Heart right ventricle (tissue), 16 donors: ENCODE results near the gene FBXO10. TPM values are rescaled to one million over a fixed set of nuclear protein-coding genes. Genes with fewer than 3 reads are reported as not detected.
"Not testable (repeated sequence)": the region's sequence is repeated elsewhere in the genome, so short reads cannot be mapped to it uniquely, and the experiment has no call there.

Experiments used
- ATAC-seq, 8 donors: fragments of 200-7000 bp; cut with Tn5 transposase; one replicate each; pipeline ENCODE4 v1.9.1; 2020; ENCODE audit warnings: mild to moderate bottlenecking in 8 of 8, moderate library complexity in 8 of 8, moderate number of reproducible peaks in 1 of 8
- DNase-seq, 2 donors: peaks; one replicate each; pipeline ENCODE4 v3.0.0-alpha.2; 2020
- H3K27ac ChIP-seq, 10 donors: fragments of 200-600 bp; sonication (generic) in 2 of 10; one replicate each; pipeline versions ENCODE4 v1.5.0 to v1.8.0; 2020 to 2022; ENCODE audit warnings: mild to moderate bottlenecking in 3 of 10
- H3K27me3 ChIP-seq, 7 donors: fragments of 200-600 bp; one replicate each; pipeline ENCODE4 v1.8.0; 2021 to 2022; ENCODE audit warnings: mild to moderate bottlenecking in 2 of 7
- H3K36me3 ChIP-seq, 9 donors: fragments of 200-600 bp; sonication (generic) in 1 of 9; one replicate each; pipeline versions ENCODE4 v1.5.0 to v1.8.0; 2020 to 2022; ENCODE audit warnings: mild to moderate bottlenecking in 2 of 9
- H3K4me1 ChIP-seq, 9 donors: fragments of 200-600 bp; sonication (generic) in 1 of 9; one replicate each; pipeline versions ENCODE4 v1.5.0 to v1.8.0; 2020 to 2022; ENCODE audit warnings: mild to moderate bottlenecking in 4 of 9
- H3K4me3 ChIP-seq, 10 donors: fragments of 200-600 bp; sonication (generic) in 2 of 10; one replicate each; pipeline versions ENCODE4 v1.5.0 to v1.8.0; 2020 to 2022; ENCODE audit warnings: mild to moderate bottlenecking in 7 of 10, moderate library complexity in 2 of 10
- H3K9me3 ChIP-seq, 11 donors: fragments of 200-600 bp in 10 of 11; sonication (generic) in 2 of 11; one replicate each; pipeline versions ENCODE4 v1.5.0 to v1.8.0; 2013 to 2022; ENCODE audit warnings: mild to moderate bottlenecking in 2 of 11, control low read depth in 1 of 11, moderate library complexity in 1 of 11
- CTCF ChIP-seq, 9 donors: fragments of 200-600 bp; sonication (generic) in 2 of 9; IDR thresholded peaks; one replicate each; pipeline versions ENCODE4 v1.5.0 to v1.8.0; 2021 to 2022; ENCODE audit warnings: antibody characterized with exemption in 9 of 9, mild to moderate bottlenecking in 5 of 9, moderate library complexity in 1 of 9
- WGBS, 2 donors: extraction: QIAGEN DNeasy Blood & Tissue Kit; methylation state at CpG; one replicate each; pipeline ENCODE4 v1.1.7; 2013; ENCODE audit warnings: inconsistent platforms in 1 of 2; 5-methylcytosine and 5-hydroxymethylcytosine counted together
- intact Hi-C, 10 donors: fragments of 100-400 bp; cut with DNase I; formaldehyde crosslinking; loops; one replicate each; pipeline versions ENCODE4 v1.11.1 to v1.14.2; 2022
- polyA plus RNA-seq, 2 donors: library from polyadenylated mRNA; stranded (reverse); fragments of 200-250 nt; gene quantifications; one replicate each; pipeline ENCODE4 v1.2.3, GENCODE V29; 2013
- total RNA-seq, 10 donors: library from RNA; stranded (reverse); fragmentation: NEBNext Ultra II Directional in 3 of 10; extraction: Animal tissue kit (Norgen Biotek cat#: 25700) in 3 of 10; gene quantifications; one replicate each; pipeline versions ENCODE4 v1.2.1 to v1.2.4, GENCODE V29; 2021 to 2023
- donor health status: Arrhythmogenic right ventricular cardiomyopathy.
- donor health status: ischemic (EF 13 %, LVEDD 7.1; RV severe dilation, severe dysfunction).
- donor health status: healthy with polysubstance abuse.
- donor health status: DM: no; HTN: yes; CAD: no.
- donor health status: DM: no; HTN: no; CAD: no.
- donor health status: ischemic (EF 25% LVEDD 6.9; RV normal size, moderate dysfunction).
- donor health status: ischemic (EF 25% LVEDD 5.7; RV mildly dilated, moderate dysfunction).
- donor health status: healthy.
- donor health status: DM: yes; HTN: yes; CAD: no.
- donor health status: Ischemic cardiomyopathy.
- donor health status: ischemic (EF 35%, LVEDD 5.7; RV mildly dilated, moderate dysfunction).
- donor health status: nonischemic (EF 11% LVEDD 7.7; RV severe dilation, severe dysfunction).
- donor health status: DM: yes; HTN: yes; CAD: no.
- donor health status: PGD.
- donor health status: ischemic (EF 29% LVEDD 5.4; RV normal size, mild dysfunction).
- donor health status: nonischemic (EF 23%, LVEDD 6.1; RV moderate dilation, normal function).

Gene FBXO10
- total and polyA plus RNA-seq, 12 donors: 2.3 to 7.4 (median 5.8) TPM

DNA sequence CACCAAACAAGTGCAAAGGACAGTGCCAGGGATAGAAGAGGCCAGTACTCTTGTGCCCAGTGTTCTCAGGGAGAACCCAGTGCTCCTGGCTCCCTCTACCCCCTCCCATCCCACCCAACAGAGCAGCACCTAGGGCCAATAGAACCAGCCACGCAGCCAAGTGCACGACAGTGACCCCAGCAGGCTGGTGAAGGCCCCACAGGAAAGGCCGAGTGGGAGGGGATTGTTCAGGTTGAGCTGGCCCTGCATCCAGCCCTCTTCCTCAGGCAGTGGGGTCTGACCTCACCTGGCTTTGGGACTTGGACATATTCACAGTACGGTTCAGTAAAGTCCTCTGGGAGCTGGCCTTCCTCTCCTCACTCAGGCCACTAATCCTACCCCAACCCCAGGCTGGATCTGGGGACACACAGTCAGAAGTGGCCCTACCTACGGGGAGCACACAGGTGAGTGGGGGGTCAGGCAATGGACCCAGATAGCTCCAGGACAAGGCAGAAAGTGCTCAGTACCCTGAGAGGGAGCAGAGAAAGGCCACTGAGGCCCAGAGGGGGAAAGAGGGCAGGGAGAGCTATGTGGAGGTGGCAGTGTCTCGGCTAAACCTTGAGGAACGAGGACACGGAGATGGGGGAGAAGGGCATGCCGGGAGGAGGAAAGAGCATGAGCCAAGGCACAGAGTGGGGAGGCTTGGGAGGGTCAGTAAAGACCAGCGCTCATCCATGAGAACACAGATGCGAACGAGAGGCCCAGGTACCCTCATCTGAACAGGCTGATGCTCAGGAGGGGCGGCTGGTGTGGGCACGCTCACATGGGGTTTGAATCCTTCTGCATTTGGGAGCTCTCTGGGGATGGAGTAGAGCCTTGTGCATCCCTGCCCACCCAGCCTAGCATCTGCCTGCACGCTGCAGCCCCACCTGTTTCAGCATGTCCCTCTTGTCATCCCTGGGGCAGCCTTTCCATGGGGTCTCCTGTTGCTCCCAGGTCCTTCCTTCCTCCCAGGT is 64.9 kb downstream of the FBXO10 start:
- H3K9me3 ChIP-seq: no peaks in the 10 kb centered on the region
- WGBS, 2 donors: 89 to 90% methylated on average over 15 of the region's 15 CpGs
- intact Hi-C loops: loop anchor here in 2 of 10 donors (1.0 to 10.0 kb wide), 3 partner anchors 23 to 63 kb away; partner anchors contain the start of gene FBXO10 (in 1 of the 2)
- peaks cover 0 to 67% (median 0%) of the 10 kb centered on the region in 9 donors for H3K36me3 ChIP-seq
- no peaks in the 10 kb centered on the region for H3K4me1 ChIP-seq
- H3K4me3 ChIP-seq: no peak overlapping the region
- no peaks in the 10 kb centered on the region for H3K27me3 ChIP-seq
- TF ChIP-seq CTCF (IDR thresholded peaks at IDR 0.05): peak in 2 of 9 donors; percentile 15 to 31
- DNase-seq: no peak
- no peak overlapping the region for H3K27ac ChIP-seq
- peak in 6 of 8 donors; percentile 11 to 54 (median 28) for ATAC-seq

DNA sequence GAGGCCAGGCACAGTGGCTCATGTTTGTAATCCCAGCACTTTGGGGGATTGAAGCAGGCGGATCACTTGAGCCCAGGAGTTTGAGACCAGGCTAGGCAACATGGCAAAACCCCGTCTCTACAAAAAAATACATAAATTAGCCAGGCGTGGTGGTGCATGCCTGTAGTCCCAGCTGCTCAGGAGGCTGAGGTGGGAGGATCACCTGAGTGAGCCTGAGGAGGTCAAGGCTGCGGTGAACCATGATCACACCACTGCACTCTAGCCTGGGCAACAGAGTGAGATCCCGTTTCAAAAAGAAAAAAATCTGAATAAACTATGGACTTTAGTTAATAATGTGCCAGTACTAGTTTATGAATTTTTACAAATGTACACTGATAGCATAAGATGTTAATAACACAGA is 66.1 kb downstream of the FBXO10 start:
- H3K36me3 ChIP-seq: peaks cover 0 to 64% (median 0%) of the 10 kb centered on the region in 9 donors
- H3K27ac ChIP-seq: not testable (repeated sequence)

DNA sequence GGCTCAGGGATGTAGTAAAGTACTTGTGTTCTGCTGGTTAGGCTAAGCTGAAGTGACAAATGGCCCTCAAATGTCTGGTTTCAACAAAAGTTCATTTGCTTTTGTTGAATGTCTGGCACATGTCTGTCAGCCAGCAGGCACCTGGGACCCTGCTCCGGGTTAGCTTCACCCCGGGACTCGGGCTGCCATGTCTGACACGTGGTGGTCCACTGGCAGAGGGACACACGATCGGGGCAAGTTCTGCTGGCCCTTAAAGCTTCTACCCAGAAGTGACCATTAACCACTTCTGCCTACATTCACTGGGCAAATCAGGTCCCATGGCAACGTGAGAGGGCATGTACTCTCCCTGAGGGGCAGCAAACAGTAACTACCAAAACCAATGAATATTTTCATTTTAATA is 66.6 kb downstream of the FBXO10 start:
- peaks cover 0 to 64% (median 0%) of the 10 kb centered on the region in 9 donors for H3K36me3 ChIP-seq
- no peaks in the 10 kb centered on the region for H3K9me3 ChIP-seq
- ATAC-seq: no peak
- 88 to 90% methylated on average over 7 of the region's 7 CpGs for WGBS, 2 donors
- no peaks in the 10 kb centered on the region for H3K27me3 ChIP-seq
- H3K4me3 ChIP-seq: no peak overlapping the region
- H3K27ac ChIP-seq: no peak overlapping the region
- DNase-seq: no peak
- intact Hi-C loops: loop anchor here in 1 of 10 donors (10.0 kb wide), 1 partner anchor 95 kb away; no protein-coding TSS in a partner anchor
- no peaks in the 10 kb centered on the region for H3K4me1 ChIP-seq
- no peak for TF ChIP-seq CTCF (IDR thresholded peaks at IDR 0.05)

More for the DNA sequence above, 66.1 kb downstream of the FBXO10 start:
- intact Hi-C loops: loop anchor here in 2 of 10 donors (2.0 to 10.0 kb wide), 2 partner anchors 21 to 65 kb away; partner anchors contain the start of gene FBXO10 (in 1 of the 2)
- not testable (repeated sequence) for DNase-seq, H3K4me3 ChIP-seq, H3K4me1 ChIP-seq, H3K9me3 ChIP-seq, ATAC-seq, H3K27me3 ChIP-seq
- 93 to 94% methylated on average over 5 of the region's 5 CpGs for WGBS, 2 donors

GRCh38 chr9:37508834-37509206 is 67.4 kb downstream of the FBXO10 start:
- WGBS, 2 donors: 92 to 99% methylated on average over 3 of the region's 3 CpGs

More at GRCh38 chr9:37508834-37509206, 67.4 kb downstream of the FBXO10 start:
- Histone ChIP-seq H3K36me3 (peaks cover 0 to 68% (median 0%) of the 10 kb centered on the region in 9 donors), H3K9me3 (no peaks in the 10 kb centered on the region), H3K27ac (no peak overlapping the region), H3K27me3 (no peaks in the 10 kb centered on the region), H3K4me3 (no peak overlapping the region), H3K4me1 (no peaks in the 10 kb centered on the region)
- ATAC-seq (no peak), DNase-seq (no peak)
- intact Hi-C loops: loop anchor here in 1 of 10 donors (10.0 kb wide), 1 partner anchor 94 kb away; no protein-coding TSS in a partner anchor
- peak in 6 of 9 donors; percentile 5 to 30 (median 21) for TF ChIP-seq CTCF (IDR thresholded peaks at IDR 0.05)
